Breast epithelium (tissue), 3 donors: ENCODE results near the gene TTF2.

ENCODE experiments used
- POLR2A ChIP-seq: fragments of 450-650 bp; IDR thresholded peaks from one replicate; pipeline ENCODE4 v1.6.1; 2016; ENCODE audit warnings: antibody characterized with exemption, mild to moderate bottlenecking, moderate library complexity
- POLR2AphosphoS5 ChIP-seq, 3 donors: sonication (generic); formaldehyde crosslinking; IDR thresholded peaks; one replicate each; pipeline ENCODE4 v1.6.1; 2017; ENCODE audit warnings: antibody characterized with exemption in 3 of 3

- TF ChIP-seq POLR2AphosphoS5 (IDR thresholded peaks at IDR 0.05) (no peak), POLR2A (no peak)
These were observed 63.1 kb downstream of the TTF2 start for GRCh38 chr1:117123274-117123673.
